ENCODE data around the gene AXL.

DNA sequence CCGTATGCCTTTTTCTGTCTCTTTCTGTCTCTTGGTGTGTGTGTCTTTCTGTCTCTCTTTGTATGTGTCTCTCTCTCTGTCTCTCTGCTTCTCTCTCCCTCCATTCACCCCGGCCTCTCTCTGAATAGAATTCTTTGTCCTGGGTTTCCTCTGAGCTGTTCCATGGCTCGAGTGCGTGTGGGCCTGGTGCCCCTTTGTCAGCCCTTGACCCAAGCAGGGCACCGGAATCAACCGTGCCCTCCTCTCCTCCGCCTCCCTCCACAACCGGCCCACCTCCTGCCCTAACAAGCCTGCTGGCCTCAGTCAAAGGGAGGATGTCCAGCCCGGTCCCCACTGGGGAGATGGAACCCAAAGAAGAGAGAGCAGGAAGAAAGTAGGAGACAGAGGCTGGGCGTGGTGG is 3.2 kb downstream of the AXL start:
- TF ChIP-seq, protein P1, sequence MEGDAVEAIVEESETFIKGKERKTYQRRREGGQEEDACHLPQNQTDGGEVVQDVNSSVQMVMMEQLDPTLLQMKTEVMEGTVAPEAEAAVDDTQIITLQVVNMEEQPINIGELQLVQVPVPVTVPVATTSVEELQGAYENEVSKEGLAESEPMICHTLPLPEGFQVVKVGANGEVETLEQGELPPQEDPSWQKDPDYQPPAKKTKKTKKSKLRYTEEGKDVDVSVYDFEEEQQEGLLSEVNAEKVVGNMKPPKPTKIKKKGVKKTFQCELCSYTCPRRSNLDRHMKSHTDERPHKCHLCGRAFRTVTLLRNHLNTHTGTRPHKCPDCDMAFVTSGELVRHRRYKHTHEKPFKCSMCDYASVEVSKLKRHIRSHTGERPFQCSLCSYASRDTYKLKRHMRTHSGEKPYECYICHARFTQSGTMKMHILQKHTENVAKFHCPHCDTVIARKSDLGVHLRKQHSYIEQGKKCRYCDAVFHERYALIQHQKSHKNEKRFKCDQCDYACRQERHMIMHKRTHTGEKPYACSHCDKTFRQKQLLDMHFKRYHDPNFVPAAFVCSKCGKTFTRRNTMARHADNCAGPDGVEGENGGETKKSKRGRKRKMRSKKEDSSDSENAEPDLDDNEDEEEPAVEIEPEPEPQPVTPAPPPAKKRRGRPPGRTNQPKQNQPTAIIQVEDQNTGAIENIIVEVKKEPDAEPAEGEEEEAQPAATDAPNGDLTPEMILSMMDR (IDR thresholded peaks at IDR 0.05; ENCODE audit: low read depth, low read length, missing input control) = no peak
- TF ChIP-seq, protein P2, sequence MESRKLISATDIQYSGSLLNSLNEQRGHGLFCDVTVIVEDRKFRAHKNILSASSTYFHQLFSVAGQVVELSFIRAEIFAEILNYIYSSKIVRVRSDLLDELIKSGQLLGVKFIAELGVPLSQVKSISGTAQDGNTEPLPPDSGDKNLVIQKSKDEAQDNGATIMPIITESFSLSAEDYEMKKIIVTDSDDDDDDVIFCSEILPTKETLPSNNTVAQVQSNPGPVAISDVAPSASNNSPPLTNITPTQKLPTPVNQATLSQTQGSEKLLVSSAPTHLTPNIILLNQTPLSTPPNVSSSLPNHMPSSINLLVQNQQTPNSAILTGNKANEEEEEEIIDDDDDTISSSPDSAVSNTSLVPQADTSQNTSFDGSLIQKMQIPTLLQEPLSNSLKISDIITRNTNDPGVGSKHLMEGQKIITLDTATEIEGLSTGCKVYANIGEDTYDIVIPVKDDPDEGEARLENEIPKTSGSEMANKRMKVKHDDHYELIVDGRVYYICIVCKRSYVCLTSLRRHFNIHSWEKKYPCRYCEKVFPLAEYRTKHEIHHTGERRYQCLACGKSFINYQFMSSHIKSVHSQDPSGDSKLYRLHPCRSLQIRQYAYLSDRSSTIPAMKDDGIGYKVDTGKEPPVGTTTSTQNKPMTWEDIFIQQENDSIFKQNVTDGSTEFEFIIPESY (IDR thresholded peaks at IDR 0.05) = no peak
- TF ChIP-seq HNF4A (conservative IDR thresholded peaks at IDR 0.05) (no peak), SP1 (IDR thresholded peaks at IDR 0.05) (no peak), RXRA (IDR thresholded peaks at IDR 0.05) (no peak), RAD21 (IDR thresholded peaks at IDR 0.05) (no peak), TAF1 (conservative IDR thresholded peaks at IDR 0.05) (no peak), YY1 (IDR thresholded peaks at IDR 0.05) (no peak), GABPA (IDR thresholded peaks at IDR 0.05 in 1 of 2, conservative IDR thresholded peaks at IDR 0.05 in 1 of 2) (no peak)
- TF ChIP-seq, protein P3, sequence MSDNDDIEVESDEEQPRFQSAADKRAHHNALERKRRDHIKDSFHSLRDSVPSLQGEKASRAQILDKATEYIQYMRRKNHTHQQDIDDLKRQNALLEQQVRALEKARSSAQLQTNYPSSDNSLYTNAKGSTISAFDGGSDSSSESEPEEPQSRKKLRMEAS (IDR thresholded peaks at IDR 0.05) = no peak

All from liver (tissue), 3 donors.